Stimulated activated CD8-positive, alpha-beta memory T cell treated with anti-CD3 and anti-CD28 coated beads, Interleukin-7, amount 100 ng/mL, for 1 hour (primary cell): ENCODE results near the gene POLD4.
A peak's percentile ranks its signal among the peaks of the same experiment; 100 is the strongest.

Source experiments
- DNase-seq, 2 donors: peaks; one replicate each; pipeline ENCODE4 v3.0.0-alpha.2; 2020; ENCODE audit warnings: low read depth in 2 of 2

POLD4 gene

GRCh38 chr11:67317888-67318555, 35.3 kb downstream of the POLD4 start:
- no peak for DNase-seq

GRCh38 chr11:67317205-67317887, 36.0 kb downstream of the POLD4 start:
- peak; percentile 99 for DNase-seq

GRCh38 chr11:67316882-67317204, 36.5 kb downstream of the POLD4 start:
- DNase-seq: no peak

- no peak for DNase-seq
These were observed 37.9 kb downstream of the POLD4 start for GRCh38 chr11:67315325-67315909.

DNA sequence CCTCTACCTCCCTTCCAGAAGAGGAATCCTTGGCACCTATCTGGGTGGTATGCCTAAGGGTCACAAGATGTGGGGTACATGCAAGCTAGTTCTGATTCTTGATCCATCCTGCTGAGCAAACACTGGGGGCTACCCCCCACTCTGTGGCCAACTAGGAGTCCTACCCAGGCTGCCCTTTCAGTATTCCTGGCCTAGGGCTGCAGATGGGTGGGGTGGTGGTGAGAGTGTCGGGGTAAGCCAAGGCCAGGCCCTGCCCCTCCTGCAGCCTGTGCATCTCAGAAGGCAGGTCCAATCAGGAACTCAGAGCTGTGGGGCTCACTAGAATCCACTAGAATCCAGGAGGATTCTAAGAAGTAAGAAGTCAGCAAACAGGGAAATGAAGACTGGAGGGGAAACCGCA, 39.1 kb downstream of the POLD4 start:
- DNase-seq: no peak

DNA sequence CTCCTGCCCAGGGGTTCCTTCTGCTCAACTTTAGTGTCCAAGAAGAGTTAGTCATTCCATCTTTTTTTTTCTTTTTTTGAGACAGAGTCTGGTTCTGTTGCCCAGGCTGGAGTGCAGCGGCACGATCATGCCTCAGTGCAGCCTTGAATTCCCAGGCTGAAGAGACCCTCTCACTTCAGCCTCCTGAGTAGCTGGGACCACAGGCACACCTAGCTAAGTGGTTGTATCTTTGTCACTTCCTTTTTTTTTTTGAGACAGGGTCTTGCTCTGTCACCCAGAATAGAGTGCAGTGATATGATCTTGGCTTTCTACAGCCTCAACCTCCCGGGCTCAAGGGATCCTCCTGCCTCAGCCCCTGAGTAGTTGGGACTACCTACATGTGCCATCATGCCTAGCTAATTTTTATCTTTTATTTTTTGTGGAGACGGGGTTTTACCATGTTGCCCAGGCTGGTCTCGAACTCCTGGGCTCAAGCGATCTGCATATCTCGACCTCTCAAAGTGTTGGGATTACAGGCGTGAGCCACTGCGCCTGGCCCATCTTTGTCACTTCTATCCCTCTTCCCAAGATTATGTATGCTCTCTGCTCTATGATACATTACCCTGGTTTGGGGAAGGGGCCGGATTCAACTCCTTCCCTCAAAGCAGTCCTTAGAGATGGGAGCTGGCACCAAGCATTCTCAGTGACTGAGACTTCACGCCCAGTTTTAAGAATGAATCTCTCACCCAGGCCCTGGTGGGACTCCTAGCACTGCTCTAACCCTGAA, 40.0 kb downstream of the POLD4 start:
- DNase-seq: no peak

DNA sequence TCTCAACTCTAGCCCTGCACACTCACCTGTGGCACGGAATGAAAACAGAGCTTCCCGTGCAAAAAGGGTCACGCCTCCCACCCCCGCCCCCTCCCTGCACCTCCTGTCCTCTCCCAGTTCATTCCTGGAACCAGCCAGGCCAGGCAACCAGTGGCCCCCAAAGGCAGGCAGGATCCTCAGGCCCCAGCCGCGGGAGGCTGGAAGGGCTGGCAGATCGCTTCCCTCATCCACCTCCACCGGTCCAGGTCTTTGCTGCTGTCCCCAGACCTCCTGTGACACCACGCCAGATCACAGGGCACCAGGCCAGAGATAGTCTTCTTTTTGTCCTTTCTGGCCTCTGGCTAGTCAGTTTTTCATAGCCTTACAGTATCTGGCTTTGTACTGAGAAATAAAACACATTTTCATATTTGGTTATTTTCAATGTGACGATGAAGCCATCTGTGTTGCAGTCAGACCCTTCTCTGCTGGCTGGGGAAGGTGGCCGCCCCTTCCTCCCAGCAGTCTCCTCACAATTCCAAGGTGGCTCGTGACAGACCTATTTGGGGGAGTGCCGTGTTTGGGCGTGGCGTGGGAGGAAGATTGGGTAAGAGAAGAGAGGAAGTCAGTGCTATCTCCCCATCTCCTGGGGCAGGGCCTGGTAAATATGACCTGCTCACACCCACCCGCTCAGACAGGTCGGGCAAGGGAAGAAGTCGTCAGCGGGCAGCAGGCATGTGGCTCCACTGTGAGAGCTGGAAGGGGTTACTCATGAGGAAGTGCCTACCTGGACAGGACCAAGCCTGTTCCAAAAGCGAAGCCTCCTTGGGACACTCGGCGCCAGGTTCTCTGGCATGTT, 40.9 kb downstream of the POLD4 start:
- DNase-seq: no peak

- DNase-seq: no peak
These were observed 41.7 kb downstream of the POLD4 start for GRCh38 chr11:67311556-67312082.

GRCh38 chr11:67311051-67311555, 42.2 kb downstream of the POLD4 start:
- no peak for DNase-seq

DNA sequence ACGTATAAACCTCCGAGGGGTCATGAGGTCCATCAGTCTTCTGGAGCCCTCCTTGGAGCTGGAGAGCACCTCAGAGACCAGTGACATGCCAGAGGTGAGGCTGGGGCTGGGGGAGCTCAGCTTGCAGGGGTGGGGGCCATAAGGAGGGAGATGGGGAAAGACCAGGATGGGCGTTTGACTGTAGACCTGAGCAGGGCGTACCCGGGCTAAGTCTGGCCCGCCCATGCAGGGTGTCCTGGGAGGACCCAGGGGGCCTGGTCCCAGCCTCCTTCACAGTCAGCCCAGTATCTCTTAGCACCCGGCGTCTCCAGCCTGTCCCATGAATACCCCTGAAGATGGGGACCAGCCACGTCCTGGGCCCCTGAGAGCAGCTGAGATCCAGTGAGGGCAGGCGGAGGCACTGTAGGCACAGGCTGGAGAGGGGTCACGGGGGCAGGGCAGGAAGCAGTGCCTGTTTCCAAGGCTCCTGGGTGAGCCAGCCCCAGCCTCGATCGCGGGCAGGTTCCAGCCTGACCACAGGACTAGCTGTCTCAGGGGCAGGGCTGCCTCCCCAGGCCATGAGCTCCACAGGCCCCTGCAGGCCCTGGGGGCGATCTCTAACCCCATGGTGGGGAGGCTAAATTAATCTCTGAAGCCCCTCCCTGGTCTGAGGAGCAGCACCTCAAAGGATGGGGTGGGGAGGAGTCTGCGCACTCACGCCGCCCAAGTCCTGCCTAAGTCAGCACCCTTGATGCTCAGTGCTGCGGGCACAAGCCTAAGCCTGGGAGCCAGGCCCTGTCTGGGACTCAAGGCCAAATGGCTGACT, 42.9 kb downstream of the POLD4 start:
- no peak for DNase-seq

GRCh38 chr11:67309661-67310061, 43.7 kb downstream of the POLD4 start:
- DNase-seq: no peak

DNA sequence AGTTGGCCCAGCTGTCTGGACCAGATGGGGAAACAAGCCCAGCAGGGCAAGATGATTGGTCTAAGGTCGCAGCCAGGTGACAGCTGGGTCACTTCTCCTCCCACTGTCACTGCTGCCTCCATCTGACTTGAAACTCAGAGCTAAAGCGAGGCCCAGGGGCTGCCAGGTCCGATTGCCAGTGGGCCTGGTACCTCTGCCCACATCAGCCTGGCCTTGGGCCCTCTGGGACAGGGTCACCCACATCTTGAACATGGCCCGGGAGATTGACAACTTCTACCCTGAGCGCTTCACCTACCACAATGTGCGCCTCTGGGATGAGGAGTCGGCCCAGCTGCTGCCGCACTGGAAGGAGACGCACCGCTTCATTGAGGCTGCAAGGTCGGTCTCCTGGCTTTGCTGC, 44.2 kb downstream of the POLD4 start:
- no peak for DNase-seq

- no peak for DNase-seq
These were observed 45.1 kb downstream of the POLD4 start for GRCh38 chr11:67308031-67308866.

DNA sequence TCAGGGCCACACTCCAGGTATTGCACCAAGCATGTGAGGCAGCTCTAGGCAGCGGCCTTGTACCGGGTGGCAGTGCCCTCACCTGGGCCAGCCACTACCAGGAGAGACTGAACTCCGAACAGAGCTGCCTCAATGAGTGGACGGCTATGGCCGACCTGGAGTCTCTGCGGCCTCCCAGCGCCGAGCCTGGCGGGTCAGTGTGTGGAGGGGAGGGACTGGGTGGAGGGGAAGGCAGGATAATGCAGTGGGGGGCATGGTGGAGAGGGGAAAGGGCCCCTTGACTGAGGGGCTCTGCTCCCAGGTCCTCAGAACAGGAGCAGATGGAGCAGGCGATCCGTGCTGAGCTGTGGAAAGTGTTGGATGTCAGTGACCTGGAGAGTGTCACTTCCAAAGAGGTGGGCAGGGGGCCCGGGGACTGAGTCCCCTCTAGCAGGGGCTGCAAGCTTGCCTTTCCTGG, 45.8 kb downstream of the POLD4 start:
- no peak for DNase-seq

GRCh38 chr11:67306769-67307544, 46.4 kb downstream of the POLD4 start:
- no peak for DNase-seq

DNA sequence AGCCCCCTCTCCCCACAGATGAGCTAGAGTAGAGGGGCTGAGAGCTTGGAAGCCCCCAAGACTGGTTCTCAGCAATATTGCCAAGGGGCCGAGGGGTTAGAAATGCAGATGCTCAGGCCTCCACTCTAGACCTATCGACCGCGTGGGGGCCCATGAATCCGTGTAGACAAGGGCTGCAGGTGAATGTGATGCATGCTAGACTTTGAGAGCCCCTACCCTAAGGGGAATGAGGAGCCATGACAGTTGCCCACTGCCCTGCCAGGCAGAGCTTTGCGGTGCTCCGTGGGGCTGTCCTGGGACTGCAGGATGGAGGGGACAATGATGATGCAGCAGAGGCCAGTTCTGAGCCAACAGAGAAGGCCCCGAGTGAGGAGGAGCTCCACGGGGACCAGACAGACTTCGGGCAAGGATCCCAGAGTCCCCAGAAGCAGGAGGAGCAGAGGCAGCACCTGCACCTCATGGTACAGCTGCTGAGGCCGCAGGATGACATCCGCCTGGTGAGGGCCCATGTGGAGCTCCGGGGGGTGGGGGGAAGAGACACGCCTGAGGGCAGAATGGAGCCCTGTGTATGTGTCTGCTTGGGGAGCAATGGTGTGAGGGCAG, 48.7 kb downstream of the POLD4 start:
- DNase-seq: no peak

DNA sequence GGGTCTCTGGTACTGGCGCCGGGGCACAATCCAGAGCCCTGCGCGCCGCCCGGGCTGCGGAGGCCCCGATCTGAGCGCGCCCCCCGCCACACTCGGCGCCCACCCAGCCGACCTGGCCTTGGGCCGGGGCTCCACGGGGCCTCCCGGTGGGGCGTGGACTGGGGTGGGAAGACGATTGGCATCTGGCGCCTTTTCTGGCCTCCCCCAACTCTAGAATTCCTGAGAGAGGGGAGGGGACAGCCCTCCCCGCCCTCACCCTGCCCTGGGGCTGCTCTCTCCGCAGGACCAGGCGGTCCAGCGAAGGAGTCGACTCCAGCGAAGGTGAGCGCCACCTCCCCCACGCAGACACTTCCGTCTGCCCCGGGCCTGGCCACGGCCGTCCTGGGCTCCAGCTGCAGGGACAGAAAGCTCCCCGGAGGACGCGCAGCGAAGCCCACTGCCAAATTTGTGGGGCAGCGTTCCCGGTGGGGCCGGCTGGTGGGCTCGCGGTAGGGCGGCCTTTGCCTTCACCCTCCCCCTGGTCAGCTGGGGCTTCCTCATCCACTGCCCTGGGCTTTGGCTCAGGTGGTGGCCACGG, 49.4 kb downstream of the POLD4 start:
- DNase-seq: no peak
